D721Med (cell line): ENCODE data around the gene TOR1A.

Source experiments
- DNase-seq: peaks from one replicate; pipeline ENCODE4 v3.0.0; 2011; ENCODE audit warnings: low spot score; ENCODE audit not compliant: insufficient read length
- FAIRE-seq: peaks from 2 replicates; lab custom pipeline; 2011; peaks lifted over from hg19 to GRCh38; lab: Jason Lieb, UNC
- CTCF ChIP-seq: IDR thresholded peaks from 2 replicates; pipeline ENCODE4 v1.5.1; 2012; ENCODE audit warnings: mild to moderate bottlenecking, control low read depth; ENCODE audit not compliant: insufficient read depth; ENCODE audit errors: missing control alignments

Gene TOR1A

GRCh38 chr9:129839324-129840023 lies 15.5 kb upstream of the TOR1A start:
- DNase-seq (no peak), FAIRE-seq (no peak)
- no peak for TF ChIP-seq CTCF

GRCh38 chr9:129838707-129839259 lies 14.8 kb upstream of the TOR1A start:
- no peak for DNase-seq
- no peak for TF ChIP-seq CTCF

GRCh38 chr9:129836311-129837007 lies 12.5 kb upstream of the TOR1A start:
- DNase-seq (no peak), FAIRE-seq (no peak)
- no peak for TF ChIP-seq CTCF

More at GRCh38 chr9:129838707-129839259, 14.8 kb upstream of the TOR1A start:
- no peak for FAIRE-seq

GRCh38 chr9:129835860-129836223 lies 11.9 kb upstream of the TOR1A start:
- FAIRE-seq = no peak
- no peak for TF ChIP-seq CTCF
- no peak for DNase-seq

- TF ChIP-seq CTCF = no peak
- FAIRE-seq (no peak), DNase-seq (peak; percentile 95)
Measured at GRCh38 chr9:129835128-129835859, 11.4 kb upstream of the TOR1A start, which contains the start of the genes C9orf78 and USP20. TSS of gene C9orf78 (minus strand) at chr9:129835275. CDS start at chr9:129835221, 54 bp downstream. TSS of gene USP20 (plus strand) at chr9:129835458. CDS start at chr9:129852556, 17,098 bp downstream.

GRCh38 chr9:129834489-129835127 lies 10.7 kb upstream of the TOR1A start:
- FAIRE-seq (no peak), DNase-seq (no peak)
- TF ChIP-seq CTCF = no peak
